Stimulated activated CD8-positive, alpha-beta memory T cell treated with anti-CD3 and anti-CD28 coated beads, Interleukin-2, amount 100 ng/mL, for 1 hour (primary cell): ENCODE measurements around the gene CRACR2A.

ENCODE experiments used
- DNase-seq, 2 donors: peaks; one replicate each; pipeline ENCODE4 v3.0.0-alpha.2; 2020; ENCODE audit warnings: low read depth in 2 of 2

CRACR2A gene

DNA sequence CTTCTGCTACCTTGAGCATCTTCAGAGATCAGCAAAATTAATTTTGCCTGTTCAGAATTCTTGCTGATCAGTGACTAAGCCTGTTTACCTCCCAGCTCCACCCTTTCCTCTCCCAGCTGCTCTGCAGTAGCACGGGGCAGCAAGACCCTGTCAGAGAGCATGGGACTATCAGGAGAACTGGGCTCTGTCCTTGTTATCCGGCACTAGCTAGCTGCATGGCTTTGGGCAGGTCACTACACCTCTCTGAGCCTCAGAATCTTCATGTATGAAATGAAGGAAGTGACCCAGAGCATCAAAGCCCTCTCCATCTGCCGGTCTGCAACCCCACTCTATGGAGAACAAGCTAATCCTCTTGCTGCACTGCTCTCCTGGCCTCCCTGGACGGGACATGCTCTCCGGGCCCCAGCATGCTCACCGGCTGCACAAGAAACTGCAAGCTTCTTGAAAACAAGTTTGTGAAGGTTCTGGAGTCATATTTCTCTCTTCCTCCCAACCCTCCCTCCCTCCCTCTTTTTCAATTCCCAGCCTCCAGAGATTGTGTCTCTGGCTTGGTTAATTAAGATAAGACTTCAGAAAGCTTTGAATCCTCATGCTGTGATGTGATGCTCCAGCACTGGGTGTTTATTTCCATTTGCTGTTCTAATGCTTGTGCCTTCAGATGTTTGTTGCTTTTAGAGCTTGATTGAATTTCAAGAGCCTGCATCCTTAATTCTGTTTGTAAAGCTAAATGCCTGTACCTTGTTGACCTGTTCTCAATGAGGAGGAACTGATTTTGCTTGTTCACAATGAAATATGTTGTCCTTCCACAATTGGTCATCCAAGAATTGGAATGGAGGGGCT is 101.1 kb downstream of the CRACR2A start:
- DNase-seq = no peak

DNA sequence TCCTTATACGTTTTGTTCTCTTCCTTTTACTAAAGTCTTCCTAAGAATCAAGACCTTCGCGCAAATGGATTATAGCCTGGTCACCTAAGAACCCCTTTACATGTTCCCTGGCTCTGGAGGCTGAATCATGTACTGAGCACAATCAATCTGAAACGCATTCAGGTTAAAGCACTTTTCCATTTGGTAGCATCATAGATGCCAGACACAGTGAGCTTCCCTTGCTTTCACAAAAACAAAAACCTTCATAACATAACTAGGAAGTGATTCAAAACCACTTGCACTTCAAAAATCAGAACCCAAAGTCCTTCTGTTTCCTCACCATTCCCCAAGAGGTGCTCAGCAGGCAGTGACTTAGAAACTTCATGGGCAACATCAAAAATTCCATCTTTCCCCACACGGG is 105.4 kb downstream of the CRACR2A start:
- DNase-seq = no peak

DNA sequence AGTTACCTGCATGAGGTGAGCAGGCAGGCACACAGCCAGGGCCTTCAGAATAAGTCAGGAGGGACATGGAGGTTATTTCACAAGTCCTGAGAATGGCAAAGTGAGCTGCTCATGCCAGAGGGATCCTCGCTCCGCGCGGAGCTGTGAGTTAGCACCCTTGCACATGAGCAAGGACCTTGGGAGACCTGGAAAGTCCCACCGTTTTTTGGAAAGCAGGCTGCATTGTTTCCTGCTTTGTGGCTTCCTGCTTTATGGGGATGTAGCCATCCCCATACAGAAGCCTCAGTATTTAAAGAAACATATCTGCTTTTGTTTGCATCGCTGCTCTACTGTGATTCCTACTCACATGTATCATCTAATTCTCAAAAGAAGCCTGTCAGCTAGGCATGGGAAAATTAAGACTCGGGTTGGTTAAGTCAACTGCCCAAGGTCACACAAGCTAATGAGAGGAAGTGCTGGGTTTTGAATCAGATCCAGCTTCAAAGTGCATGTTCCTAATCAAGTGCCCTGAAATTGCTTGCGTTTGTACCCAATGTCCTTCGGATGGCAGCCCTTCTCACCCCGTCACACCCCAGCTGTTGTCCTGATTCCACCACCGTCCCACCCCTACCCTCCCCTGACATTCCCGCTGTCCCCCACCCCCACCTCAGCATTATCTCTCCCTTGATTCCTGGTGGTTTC is 106.2 kb downstream of the CRACR2A start:
- DNase-seq = no peak

DNA sequence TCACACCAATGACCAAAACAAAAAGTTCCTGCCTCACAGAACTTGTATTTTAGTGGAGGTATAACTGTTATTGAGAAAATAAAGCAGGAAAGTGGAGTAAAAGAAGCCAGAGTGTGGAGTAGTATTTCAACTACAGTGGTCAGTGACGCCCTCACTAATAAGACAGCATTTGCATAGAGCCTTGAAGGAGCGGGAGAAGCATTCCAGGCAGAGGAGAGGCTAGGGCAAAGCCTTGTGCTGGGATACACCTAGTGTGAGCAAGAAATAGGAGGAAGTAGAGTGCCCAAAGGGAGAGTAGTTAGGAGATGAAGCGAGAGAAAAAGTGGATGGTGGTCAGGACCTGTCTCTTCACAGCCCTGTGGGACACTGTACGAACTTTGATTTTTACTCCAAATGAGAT is 107.8 kb downstream of the CRACR2A start:
- DNase-seq = no peak

DNA sequence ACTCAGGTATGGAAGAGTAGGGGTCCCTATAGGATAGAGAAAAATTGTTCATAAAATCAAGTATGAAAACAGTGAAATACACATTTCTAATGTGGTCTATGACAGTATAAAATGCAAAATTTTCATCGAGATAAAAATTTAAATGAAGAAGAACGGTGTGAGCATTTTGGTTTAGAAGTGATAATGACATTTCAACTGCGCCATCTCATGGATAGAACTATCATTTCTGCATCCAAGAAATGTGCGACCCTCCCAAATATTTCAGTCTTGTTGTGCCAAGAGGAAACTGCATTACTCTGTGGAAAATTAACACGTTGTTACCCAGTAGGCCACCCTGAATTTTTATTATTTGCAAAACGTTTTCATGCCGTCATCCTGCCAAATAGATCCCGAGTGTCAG is 108.8 kb downstream of the CRACR2A start:
- no peak for DNase-seq

GRCh38 chr12:3641428-3642018 is 111.4 kb downstream of the CRACR2A start:
- DNase-seq = no peak

DNA sequence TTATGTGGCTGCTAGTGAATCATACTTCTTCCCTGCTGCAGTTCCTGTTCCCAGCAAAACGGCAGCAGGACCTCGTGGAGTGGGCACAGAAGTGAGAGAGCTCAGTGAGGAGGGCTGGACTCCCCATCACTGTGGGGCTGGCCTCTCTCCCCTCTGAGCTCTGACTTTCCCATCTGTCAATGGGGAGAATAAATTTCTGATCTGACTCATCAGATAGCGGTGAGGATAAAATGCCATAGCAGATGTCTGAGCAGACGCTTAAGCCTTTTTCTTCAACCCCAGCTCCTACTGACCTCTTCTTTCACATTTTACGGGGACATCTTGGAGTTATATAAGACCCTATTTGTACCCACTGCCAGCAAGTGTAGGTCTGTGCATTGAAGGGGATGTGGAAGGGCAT is 116.6 kb downstream of the CRACR2A start:
- no peak for DNase-seq

- no peak for DNase-seq
Observed at GRCh38 chr12:3634348-3634747, 118.6 kb downstream of the CRACR2A start.

DNA sequence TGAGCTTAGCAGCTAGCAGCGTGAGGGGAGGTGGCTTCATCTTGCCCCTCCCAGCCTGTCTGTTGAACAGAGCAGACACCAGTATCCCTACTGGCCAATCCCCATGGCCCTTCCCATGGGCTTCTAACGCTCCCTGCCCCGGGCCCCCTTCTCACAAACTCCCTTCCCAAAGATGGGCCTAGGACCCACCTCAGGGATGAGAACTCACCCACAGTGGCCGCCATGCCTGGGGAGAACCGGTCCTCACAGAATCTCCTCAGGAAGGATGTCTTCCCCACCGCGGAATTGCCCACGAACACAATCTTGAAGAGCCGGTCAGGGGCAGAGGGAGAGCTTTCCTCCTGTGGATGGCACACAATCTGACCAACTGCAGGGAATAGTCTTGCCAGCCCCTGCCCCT is 119.5 kb downstream of the CRACR2A start:
- no peak for DNase-seq

DNA sequence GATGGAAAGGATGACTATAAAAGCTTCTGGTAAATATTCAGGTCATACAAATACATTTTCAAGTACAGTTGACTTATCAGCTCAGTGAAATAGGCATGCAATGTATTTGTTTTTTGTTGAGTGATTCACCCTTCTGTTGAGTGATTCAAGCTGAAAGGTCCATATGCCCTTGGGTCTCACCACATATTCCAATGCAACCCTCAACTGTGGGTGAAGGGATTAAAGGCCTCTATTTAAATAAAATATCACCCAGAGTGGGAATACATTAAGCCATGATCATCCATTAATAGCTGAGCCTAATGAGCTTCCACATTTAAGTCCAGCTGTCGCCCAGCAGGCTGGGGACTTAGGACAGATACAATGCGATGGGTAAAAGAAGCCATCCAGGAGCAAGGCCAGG is 120.2 kb downstream of the CRACR2A start:
- no peak for DNase-seq

GRCh38 chr12:3632256-3632655 is 120.7 kb downstream of the CRACR2A start:
- no peak for DNase-seq

DNA sequence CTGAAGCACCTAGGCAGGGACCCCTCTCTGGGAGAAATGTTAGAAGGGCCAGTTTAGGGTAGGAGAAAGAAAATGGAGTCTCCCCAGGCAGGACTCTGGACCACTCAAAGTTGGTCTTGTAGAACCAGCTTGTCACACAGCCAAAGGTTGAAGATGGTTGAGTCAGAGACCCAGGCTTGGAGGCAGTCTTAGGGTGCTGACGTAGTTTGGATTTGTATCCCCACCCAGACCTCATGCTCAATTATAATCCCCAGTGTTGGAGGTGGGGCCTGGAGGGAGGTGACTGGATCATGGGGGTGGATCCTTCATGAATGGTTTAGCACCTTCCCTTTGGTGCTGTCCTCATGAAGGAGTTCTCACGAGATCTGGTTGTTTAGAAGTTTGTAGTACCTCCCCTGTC is 121.2 kb downstream of the CRACR2A start:
- DNase-seq = no peak

DNA sequence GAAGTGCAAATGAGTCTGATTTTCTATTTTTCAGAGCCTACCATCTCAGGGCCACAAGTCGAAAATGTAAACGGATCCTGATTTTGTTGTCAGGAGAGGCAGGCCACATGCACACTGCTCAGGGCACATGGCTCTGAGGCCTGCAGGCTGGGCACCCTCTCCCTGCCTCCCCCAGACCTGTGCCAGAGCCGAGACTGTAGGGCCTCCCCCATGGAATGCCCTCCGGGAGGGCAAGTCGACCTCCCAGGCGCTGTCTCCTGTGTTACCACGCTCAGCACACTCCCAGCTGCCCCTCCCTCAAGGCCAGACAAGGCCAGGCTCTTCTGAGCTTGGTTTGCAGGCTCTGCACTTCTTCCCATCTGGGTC is 121.7 kb downstream of the CRACR2A start:
- DNase-seq = no peak

DNA sequence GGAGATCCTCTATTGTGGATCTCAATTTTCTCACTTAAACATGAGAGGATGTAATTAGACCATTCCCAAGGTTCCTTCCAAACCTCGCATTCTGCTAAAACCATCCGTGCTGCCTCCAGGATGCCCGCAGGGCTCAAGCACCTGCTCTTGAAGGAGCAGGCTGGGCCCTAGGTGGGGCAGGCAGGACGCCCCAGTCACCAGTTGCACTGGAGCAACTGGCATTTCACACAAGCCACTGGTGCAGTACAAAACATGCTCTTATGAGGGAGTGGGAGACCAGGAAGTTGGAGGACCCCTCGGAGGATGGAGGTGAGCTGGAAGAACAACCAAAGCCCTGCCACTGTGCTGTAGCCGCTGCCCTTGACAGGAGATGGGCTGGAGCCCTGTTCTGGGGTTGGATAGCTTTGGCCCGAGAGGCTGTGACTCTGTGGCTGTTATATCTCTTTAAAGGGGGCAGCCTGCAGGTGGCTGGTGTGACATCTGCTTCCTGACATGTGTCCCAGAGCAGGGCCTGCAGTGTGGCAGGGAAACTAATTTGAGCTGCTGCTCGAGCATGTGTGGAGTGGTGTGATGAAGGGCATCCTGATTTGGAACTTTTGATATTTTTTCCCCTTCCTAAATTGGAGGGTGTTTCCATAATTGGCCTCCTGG is 122.2 kb downstream of the CRACR2A start:
- no peak for DNase-seq

- no peak for DNase-seq
Observed at GRCh38 chr12:3630111-3630510, 122.8 kb downstream of the CRACR2A start.

- DNase-seq = no peak
Observed at GRCh38 chr12:3629057-3629830, 123.7 kb downstream of the CRACR2A start.

DNA sequence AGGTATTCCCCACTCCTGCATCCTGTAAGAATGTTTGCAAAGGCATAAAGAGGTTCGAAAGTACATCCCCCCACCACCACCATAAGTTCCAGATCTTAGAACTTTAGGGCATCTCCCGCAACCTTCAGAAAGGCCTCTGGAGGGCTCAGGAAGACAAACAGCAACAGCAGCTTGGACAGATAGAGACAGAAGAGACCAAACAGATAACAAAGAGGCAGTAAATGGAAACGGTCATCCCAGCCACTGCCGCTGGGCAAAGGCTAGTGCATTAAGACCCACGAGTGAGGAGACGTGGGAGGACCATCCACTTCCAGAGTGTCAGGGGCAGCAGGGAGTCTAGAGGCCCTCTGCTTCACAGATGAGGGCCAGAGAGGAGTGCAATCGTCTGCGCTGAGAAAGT is 124.3 kb downstream of the CRACR2A start:
- DNase-seq = no peak

- no peak for DNase-seq
Observed at GRCh38 chr12:3627336-3627735, 125.6 kb downstream of the CRACR2A start.

DNA sequence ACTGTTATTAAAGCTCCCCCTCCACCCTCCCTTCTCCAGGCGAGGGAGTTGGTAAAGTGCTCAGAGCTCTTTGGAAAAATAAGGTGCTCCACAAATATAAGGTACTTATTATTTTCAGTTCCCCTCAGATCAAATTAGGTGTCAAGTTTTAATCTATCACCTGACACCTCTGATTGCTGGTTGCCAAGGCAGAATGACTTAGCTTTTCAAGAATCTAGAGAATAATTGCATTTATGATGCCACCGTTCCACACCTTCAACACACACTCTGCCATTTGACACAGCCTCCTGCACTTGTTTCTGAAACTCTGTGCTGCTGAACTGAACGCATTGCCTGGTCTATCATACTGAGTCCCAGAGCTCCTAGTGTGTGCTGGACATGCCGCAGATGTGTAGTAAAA is 128.6 kb downstream of the CRACR2A start:
- DNase-seq = no peak

DNA sequence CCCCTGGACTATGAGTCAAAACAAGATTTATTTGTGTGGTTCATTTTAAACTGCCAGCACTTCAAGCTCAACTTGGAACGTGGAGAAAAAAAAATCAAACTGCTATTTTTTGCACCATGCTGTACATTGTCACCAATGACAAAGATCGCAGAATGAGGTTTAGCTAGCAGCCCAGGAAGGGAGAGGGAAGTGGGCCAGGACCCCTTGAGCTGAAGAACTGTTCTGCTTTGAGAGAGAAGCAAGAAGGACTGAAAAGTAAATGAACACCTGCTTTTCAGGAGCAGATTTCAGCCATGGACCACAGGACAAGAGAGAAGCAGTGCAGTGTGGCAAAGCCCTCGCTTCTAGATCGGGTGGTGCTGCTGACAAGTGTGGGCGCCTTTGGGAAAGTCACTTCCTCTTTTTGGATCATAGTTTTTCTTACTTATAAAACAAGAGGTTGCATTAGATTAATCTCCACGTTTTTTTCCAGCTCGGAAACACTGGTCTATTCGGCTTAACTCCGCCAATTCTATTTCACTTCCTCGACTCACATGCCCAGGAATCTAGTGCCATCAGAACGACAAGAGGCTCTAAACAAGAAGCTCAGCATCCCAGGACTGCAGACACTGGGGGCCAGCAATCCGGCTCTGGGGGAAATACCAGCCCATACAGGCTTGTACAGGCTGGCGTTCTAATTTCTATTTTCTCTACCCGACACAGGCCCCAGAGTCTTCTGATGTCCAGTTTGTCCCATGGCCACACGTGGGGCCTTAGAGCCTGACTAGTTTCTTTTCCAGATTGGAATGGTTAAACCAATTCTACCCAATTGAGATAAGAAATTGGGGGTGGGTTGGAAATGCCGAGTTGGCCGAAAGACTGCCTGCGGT is 129.9 kb downstream of the CRACR2A start:
- DNase-seq = no peak
